ENCODE measurements around the gene GNAT1. TPM values are rescaled to one million over a fixed set of nuclear protein-coding genes. Genes with fewer than 3 reads are reported as not detected.

The GNAT1 gene
- total RNA-seq, 1 donor from 2014 or later, result not detected

GRCh38 chr3:50171540-50172301 is 19.7 kb upstream of the GNAT1 start:
- no peak for TF ChIP-seq CTCF (IDR thresholded peaks at IDR 0.05; ENCODE audit: insufficient read depth, low read length, severe bottlenecking)
- DNase-seq (ENCODE audit: low read depth) (no peak), FAIRE-seq (no peak)
- Histone ChIP-seq H3K36me3 (ENCODE audit: control insufficient read depth, insufficient read depth, low read length) (peaks cover 76% of the 10 kb centered on the region), H3K27me3 (ENCODE audit: control insufficient read depth, insufficient read depth, low read length) (no peaks in the 10 kb centered on the region), H3K4me3 (ENCODE audit: low read depth, low read length) (no peak overlapping the region)

DNA sequence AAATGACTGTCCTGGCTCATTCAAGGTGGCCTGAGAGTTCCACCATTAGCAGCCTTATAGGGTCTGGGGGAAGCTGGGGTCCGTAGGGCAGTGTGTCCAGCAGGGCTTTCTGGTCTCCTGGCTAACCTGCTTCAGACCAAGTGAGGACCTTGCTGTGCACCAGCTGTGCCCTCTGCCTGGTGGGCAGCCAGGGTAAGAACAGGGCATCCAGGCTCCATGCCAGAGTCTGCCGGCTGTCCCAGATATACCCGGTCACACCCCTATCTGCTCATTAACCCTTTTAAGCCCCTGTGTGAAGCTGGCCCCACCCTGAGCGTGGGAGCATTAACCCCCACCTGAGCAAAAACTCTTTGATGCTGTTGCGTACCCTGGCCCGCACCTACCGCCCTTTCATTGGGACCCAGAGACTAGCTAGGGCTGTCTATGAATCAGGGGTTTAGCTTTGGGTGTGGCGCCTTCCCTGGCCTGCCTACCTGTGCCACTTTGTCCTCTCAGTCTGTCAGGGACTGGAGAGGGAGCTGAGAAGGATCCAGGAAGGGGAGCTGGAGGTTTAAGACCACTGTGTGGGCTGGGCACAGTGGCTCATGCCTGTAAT is 18.7 kb upstream of the GNAT1 start:
- Histone ChIP-seq H3K36me3 (ENCODE audit: control insufficient read depth, insufficient read depth, low read length) (peaks cover 77% of the 10 kb centered on the region), H3K4me3 (ENCODE audit: low read depth, low read length) (no peak overlapping the region), H3K27me3 (ENCODE audit: control insufficient read depth, insufficient read depth, low read length) (no peaks in the 10 kb centered on the region)
- DNase-seq (ENCODE audit: low read depth) (no peak), FAIRE-seq (no peak)
- TF ChIP-seq CTCF (IDR thresholded peaks at IDR 0.05; ENCODE audit: insufficient read depth, low read length, severe bottlenecking), result no peak

DNA sequence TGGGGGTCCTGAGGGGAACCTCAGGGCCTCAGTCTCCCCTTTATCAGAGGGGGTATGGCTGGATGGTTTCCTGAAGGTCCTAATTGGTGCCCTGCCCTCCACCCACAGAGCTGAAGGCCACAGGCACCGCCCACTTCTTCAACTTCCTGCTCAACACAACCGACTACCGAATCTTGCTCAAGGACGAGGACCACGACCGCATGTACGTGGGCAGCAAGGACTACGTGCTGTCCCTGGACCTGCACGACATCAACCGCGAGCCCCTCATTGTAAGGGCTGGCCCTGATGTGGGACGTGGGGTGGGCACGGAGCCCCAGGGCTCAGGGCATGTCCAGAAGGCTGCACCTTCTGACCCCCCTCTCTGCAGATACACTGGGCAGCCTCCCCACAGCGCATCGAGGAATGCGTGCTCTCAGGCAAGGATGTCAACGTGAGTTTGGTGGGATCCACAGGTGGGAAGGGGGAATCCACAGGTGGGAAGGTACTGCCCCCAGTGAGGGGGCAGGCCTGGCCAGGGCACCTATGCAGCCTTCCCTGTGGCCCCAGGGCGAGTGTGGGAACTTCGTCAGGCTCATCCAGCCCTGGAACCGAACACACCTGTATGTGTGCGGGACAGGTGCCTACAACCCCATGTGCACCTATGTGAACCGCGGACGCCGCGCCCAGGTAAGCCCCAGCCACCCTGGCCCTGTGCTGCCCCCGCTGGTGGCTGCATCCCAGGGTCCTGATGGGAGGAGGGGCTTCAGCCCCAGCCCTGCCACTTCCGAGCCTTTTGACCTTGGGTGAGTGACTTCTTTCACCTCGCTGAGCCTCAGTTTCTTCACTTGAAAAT is 17.5 kb upstream of the GNAT1 start:
- Histone ChIP-seq H3K36me3 (ENCODE audit: control insufficient read depth, insufficient read depth, low read length) (peaks cover 70% of the 10 kb centered on the region), H3K4me3 (ENCODE audit: low read depth, low read length) (no peak overlapping the region), H3K27me3 (ENCODE audit: control insufficient read depth, insufficient read depth, low read length) (no peaks in the 10 kb centered on the region)
- DNase-seq (ENCODE audit: low read depth), result no peak
- no peak for TF ChIP-seq CTCF (IDR thresholded peaks at IDR 0.05; ENCODE audit: insufficient read depth, low read length, severe bottlenecking)
- FAIRE-seq, result no peak

GRCh38 chr3:50174517-50174895 is 16.9 kb upstream of the GNAT1 start:
- Histone ChIP-seq H3K4me3 (ENCODE audit: low read depth, low read length) (no peak overlapping the region), H3K27me3 (ENCODE audit: control insufficient read depth, insufficient read depth, low read length) (no peaks in the 10 kb centered on the region), H3K36me3 (ENCODE audit: control insufficient read depth, insufficient read depth, low read length) (peaks cover 66% of the 10 kb centered on the region)
- FAIRE-seq, result no peak
- no peak for TF ChIP-seq CTCF (IDR thresholded peaks at IDR 0.05; ENCODE audit: insufficient read depth, low read length, severe bottlenecking)
- no peak for DNase-seq (ENCODE audit: low read depth)

- no peak for TF ChIP-seq CTCF (IDR thresholded peaks at IDR 0.05; ENCODE audit: insufficient read depth, low read length, severe bottlenecking)
- no peak for DNase-seq (ENCODE audit: low read depth)
- H3K36me3 ChIP-seq (ENCODE audit: control insufficient read depth, insufficient read depth, low read length), result peaks cover 64% of the 10 kb centered on the region
- H3K4me3 ChIP-seq (ENCODE audit: low read depth, low read length), result no peak overlapping the region
- FAIRE-seq, result no peak
- no peaks in the 10 kb centered on the region for H3K27me3 ChIP-seq (ENCODE audit: control insufficient read depth, insufficient read depth, low read length)
These were observed 16.4 kb upstream of the GNAT1 start for GRCh38 chr3:50174947-50175524.

Measured in bronchial epithelial cell (primary cell).